ENCODE data around the gene YWHAG. TPM values are rescaled to one million over a fixed set of nuclear protein-coding genes. Genes with fewer than 3 reads are reported as not detected.

Gene YWHAG
- total RNA-seq, 1 experiment from 2014 or later, result 192 TPM

- H3K4me3 Mint-ChIP-seq, result peak overlapping the region; percentile 64
- ATAC-seq (peak; percentile 70), DNase-seq (ENCODE audit: low spot score) (peak; percentile 93)
- no peaks in the 10 kb centered on the region for H3K9me3 Mint-ChIP-seq
- peak overlapping the region; percentile 91 for H3K27ac Mint-ChIP-seq
- no peaks in the 10 kb centered on the region for H3K36me3 Mint-ChIP-seq
- H3K27me3 Mint-ChIP-seq (ENCODE audit: low read depth), result peaks cover 7% of the 10 kb centered on the region
- ChIA-PET CTCF (interaction anchor here (0.6 kb wide), 1 partner anchor 48 kb away, joined by 3 read pairs; no protein-coding TSS in a partner anchor), POLR2A (interaction anchor here (0.7 kb wide), 1 partner anchor 75 kb away, joined by 3 read pairs; no protein-coding TSS in a partner anchor)
- H3K4me1 Mint-ChIP-seq, result peaks cover 43% of the 10 kb centered on the region
- TF ChIP-seq TEAD1 (CRISPR knock-in tag; IDR thresholded peaks at IDR 0.05) (peak; percentile 86), STAT6 (CRISPR knock-in tag; conservative IDR thresholded peaks at IDR 0.05; ENCODE audit: low read depth) (no peak), ZNF263 (CRISPR knock-in tag; IDR thresholded peaks at IDR 0.05; ENCODE audit: low read depth) (peak; percentile 59; the same call in 1 of the 2 replicates), JUN (CRISPR knock-in tag; IDR thresholded peaks at IDR 0.05) (peak; percentile 89; the same call in 1 of the 2 replicates), ETV6 (CRISPR knock-in tag; IDR thresholded peaks at IDR 0.05) (peak; percentile 83), NR2C2 (CRISPR knock-in tag; IDR thresholded peaks at IDR 0.05) (0 out of 2 replicates have a peak, but pooled peaks have one; percentile 50), ZNF671 (CRISPR knock-in tag; IDR thresholded peaks at IDR 0.05) (no peak), ESRRA (CRISPR knock-in tag; IDR thresholded peaks at IDR 0.05; ENCODE audit: borderline replicate concordance) (peak; percentile 75), NR1H2 (CRISPR knock-in tag; IDR thresholded peaks at IDR 0.05) (no peak), SMAD4 (CRISPR knock-in tag; IDR thresholded peaks at IDR 0.05) (0 out of 2 replicates have a peak, but pooled peaks have one; percentile 17), ZNF423 (CRISPR knock-in tag; IDR thresholded peaks at IDR 0.05) (no peak), GRHL2 (CRISPR knock-in tag; IDR thresholded peaks at IDR 0.05; ENCODE audit: insufficient replicate concordance, severe bottlenecking) (no peak), ZNF219 (CRISPR knock-in tag; IDR thresholded peaks at IDR 0.05; ENCODE audit: borderline replicate concordance) (no peak; the same call in 1 of the 2 replicates), TCF7 (CRISPR knock-in tag; IDR thresholded peaks at IDR 0.05; ENCODE audit: low read depth) (peak; percentile 80; the same call in 1 of the 2 replicates), EMX1 (CRISPR knock-in tag; IDR thresholded peaks at IDR 0.05) (peak; percentile 31; the same call in 1 of the 2 replicates), ZNF121 (CRISPR knock-in tag; IDR thresholded peaks at IDR 0.05) (0 out of 2 replicates have a peak, but pooled peaks have one; percentile 67)
- TF ChIP-seq, protein P1, sequence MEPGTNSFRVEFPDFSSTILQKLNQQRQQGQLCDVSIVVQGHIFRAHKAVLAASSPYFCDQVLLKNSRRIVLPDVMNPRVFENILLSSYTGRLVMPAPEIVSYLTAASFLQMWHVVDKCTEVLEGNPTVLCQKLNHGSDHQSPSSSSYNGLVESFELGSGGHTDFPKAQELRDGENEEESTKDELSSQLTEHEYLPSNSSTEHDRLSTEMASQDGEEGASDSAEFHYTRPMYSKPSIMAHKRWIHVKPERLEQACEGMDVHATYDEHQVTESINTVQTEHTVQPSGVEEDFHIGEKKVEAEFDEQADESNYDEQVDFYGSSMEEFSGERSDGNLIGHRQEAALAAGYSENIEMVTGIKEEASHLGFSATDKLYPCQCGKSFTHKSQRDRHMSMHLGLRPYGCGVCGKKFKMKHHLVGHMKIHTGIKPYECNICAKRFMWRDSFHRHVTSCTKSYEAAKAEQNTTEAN (CRISPR knock-in tag; IDR thresholded peaks at IDR 0.05), result 0 out of 2 replicates have a peak, but pooled peaks have one; percentile 27
- TF ChIP-seq, protein P2, sequence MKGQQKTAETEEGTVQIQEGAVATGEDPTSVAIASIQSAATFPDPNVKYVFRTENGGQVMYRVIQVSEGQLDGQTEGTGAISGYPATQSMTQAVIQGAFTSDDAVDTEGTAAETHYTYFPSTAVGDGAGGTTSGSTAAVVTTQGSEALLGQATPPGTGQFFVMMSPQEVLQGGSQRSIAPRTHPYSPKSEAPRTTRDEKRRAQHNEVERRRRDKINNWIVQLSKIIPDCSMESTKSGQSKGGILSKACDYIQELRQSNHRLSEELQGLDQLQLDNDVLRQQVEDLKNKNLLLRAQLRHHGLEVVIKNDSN (CRISPR knock-in tag; IDR thresholded peaks at IDR 0.05), result no peak
- TF ChIP-seq, protein P3, sequence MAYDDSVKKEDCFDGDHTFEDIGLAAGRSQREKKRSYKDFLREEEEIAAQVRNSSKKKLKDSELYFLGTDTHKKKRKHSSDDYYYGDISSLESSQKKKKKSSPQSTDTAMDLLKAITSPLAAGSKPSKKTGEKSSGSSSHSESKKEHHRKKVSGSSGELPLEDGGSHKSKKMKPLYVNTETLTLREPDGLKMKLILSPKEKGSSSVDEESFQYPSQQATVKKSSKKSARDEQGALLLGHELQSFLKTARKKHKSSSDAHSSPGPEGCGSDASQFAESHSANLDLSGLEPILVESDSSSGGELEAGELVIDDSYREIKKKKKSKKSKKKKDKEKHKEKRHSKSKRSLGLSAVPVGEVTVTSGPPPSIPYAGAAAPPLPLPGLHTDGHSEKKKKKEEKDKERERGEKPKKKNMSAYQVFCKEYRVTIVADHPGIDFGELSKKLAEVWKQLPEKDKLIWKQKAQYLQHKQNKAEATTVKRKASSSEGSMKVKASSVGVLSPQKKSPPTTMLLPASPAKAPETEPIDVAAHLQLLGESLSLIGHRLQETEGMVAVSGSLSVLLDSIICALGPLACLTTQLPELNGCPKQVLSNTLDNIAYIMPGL (CRISPR knock-in tag; IDR thresholded peaks at IDR 0.05), result no peak
- TF ChIP-seq, protein P4, sequence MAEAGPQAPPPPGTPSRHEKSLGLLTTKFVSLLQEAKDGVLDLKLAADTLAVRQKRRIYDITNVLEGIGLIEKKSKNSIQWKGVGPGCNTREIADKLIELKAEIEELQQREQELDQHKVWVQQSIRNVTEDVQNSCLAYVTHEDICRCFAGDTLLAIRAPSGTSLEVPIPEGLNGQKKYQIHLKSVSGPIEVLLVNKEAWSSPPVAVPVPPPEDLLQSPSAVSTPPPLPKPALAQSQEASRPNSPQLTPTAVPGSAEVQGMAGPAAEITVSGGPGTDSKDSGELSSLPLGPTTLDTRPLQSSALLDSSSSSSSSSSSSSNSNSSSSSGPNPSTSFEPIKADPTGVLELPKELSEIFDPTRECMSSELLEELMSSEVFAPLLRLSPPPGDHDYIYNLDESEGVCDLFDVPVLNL (CRISPR knock-in tag; IDR thresholded peaks at IDR 0.05; ENCODE audit: borderline replicate concordance, low read depth), result 0 out of 2 replicates have a peak, but pooled peaks have one; percentile 45
- TF ChIP-seq, protein P5, sequence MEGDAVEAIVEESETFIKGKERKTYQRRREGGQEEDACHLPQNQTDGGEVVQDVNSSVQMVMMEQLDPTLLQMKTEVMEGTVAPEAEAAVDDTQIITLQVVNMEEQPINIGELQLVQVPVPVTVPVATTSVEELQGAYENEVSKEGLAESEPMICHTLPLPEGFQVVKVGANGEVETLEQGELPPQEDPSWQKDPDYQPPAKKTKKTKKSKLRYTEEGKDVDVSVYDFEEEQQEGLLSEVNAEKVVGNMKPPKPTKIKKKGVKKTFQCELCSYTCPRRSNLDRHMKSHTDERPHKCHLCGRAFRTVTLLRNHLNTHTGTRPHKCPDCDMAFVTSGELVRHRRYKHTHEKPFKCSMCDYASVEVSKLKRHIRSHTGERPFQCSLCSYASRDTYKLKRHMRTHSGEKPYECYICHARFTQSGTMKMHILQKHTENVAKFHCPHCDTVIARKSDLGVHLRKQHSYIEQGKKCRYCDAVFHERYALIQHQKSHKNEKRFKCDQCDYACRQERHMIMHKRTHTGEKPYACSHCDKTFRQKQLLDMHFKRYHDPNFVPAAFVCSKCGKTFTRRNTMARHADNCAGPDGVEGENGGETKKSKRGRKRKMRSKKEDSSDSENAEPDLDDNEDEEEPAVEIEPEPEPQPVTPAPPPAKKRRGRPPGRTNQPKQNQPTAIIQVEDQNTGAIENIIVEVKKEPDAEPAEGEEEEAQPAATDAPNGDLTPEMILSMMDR (IDR thresholded peaks at IDR 0.05), result no peak
- TF ChIP-seq, protein P6, sequence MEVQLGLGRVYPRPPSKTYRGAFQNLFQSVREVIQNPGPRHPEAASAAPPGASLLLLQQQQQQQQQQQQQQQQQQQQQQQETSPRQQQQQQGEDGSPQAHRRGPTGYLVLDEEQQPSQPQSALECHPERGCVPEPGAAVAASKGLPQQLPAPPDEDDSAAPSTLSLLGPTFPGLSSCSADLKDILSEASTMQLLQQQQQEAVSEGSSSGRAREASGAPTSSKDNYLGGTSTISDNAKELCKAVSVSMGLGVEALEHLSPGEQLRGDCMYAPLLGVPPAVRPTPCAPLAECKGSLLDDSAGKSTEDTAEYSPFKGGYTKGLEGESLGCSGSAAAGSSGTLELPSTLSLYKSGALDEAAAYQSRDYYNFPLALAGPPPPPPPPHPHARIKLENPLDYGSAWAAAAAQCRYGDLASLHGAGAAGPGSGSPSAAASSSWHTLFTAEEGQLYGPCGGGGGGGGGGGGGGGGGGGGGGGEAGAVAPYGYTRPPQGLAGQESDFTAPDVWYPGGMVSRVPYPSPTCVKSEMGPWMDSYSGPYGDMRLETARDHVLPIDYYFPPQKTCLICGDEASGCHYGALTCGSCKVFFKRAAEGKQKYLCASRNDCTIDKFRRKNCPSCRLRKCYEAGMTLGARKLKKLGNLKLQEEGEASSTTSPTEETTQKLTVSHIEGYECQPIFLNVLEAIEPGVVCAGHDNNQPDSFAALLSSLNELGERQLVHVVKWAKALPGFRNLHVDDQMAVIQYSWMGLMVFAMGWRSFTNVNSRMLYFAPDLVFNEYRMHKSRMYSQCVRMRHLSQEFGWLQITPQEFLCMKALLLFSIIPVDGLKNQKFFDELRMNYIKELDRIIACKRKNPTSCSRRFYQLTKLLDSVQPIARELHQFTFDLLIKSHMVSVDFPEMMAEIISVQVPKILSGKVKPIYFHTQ (CRISPR knock-in tag; IDR thresholded peaks at IDR 0.05), result no peak
These were observed 34.6 kb upstream of the YWHAG start for GRCh38 chr7:76393116-76394031.
